B cell (primary cell): Measurements from ENCODE around the gene HAUS2. TPM values are rescaled to one million over a fixed set of nuclear protein-coding genes. Genes with fewer than 3 reads are reported as not detected.

Experiments
- ATAC-seq: fragments of 200-7000 bp; cut with Tn5 transposase; one replicate; pipeline ENCODE4 v1.10.0; 2021; ENCODE audit warnings: low read depth, mild to moderate bottlenecking, moderate number of reproducible peaks, moderate library complexity
- CTCF ChIA-PET: fragments of 350-600 bp; sonication (Branson Sonifier 250); formaldehyde crosslinking; loops from one replicate; lab custom pipeline; 2021; ENCODE audit warnings: antibody characterized with exemption, inconsistent platforms; lab: Charles Lee
- POLR2A ChIA-PET: fragments of 350-600 bp; sonication (Branson Sonifier 250); formaldehyde crosslinking; loops from one replicate; lab custom pipeline; 2021; ENCODE audit warnings: antibody characterized with exemption; lab: Charles Lee
- DNase-seq: peaks from one replicate; pipeline ENCODE4 v3.0.0; 2013
- H2AFZ ChIP-seq: 2 replicates; pipeline ENCODE4 v1.6.1; 2012; ENCODE audit warnings: mild to moderate bottlenecking, low read depth, low read length; ENCODE audit not compliant: insufficient read depth, poor library complexity, severe bottlenecking
- H3K27ac ChIP-seq, 2 donors: 1 replicate in 1 of 2; 2 replicates in 1 of 2; pipeline ENCODE4 v1.5.1; 2012 to 2013; ENCODE audit warnings: low read length in 2 of 2, mild to moderate bottlenecking in 2 of 2, moderate library complexity in 1 of 2
- H3K27me3 ChIP-seq, 4 experiments: fragments of 200-600 bp in 1 of 4; sonication (generic) in 1 of 4; replicated peaks in 1 of 4; 1 replicate in 2 of 4; 2 replicates in 2 of 4; pipeline versions ENCODE4 v1.6.1 to v1.7.0; 2013 to 2016; ENCODE audit warnings: low read length in 3 of 4, mild to moderate bottlenecking in 2 of 4, mixed read lengths in 1 of 4, moderate library complexity in 1 of 4; ENCODE audit not compliant: insufficient read depth in 4 of 4, control insufficient read depth in 3 of 4; ENCODE audit errors: control extremely low read depth in 1 of 4
- H3K36me3 ChIP-seq, 2 experiments: replicated peaks in 1 of 2; 1 replicate in 1 of 2; 2 replicates in 1 of 2; pipeline versions ENCODE4 v1.6.1 to v1.7.1; 2013; ENCODE audit warnings: low read length in 1 of 2; ENCODE audit not compliant: insufficient read depth in 2 of 2, control insufficient read depth in 1 of 2; ENCODE audit errors: control extremely low read depth in 1 of 2, extremely low read depth in 1 of 2
- H3K4me1 ChIP-seq, 2 donors: fragments of 200-600 bp in 1 of 2; sonication (generic) in 1 of 2; 1 replicate in 1 of 2; 2 replicates in 1 of 2; pipeline versions ENCODE4 v1.5.1 to v1.6.1; 2013 to 2017; ENCODE audit warnings: low read length in 2 of 2; ENCODE audit not compliant: control insufficient read depth in 2 of 2, insufficient read depth in 2 of 2
- H3K4me2 ChIP-seq: replicated peaks from 2 replicates; pipeline ENCODE3; 2012; ENCODE audit warnings: mild to moderate bottlenecking, low read depth, low read length; ENCODE audit not compliant: poor library complexity, severe bottlenecking
- H3K4me3 ChIP-seq, 5 experiments: fragments of 200-600 bp in 1 of 5; sonication (generic) in 1 of 5; 1 replicate in 3 of 5; 2 replicates in 2 of 5; pipeline versions ENCODE4 v1.5.1 to v1.7.0; 2011 to 2016; ENCODE audit warnings: low read length in 4 of 5, mild to moderate bottlenecking in 4 of 5, low read depth in 2 of 5, control low read depth in 1 of 5, moderate library complexity in 1 of 5; ENCODE audit not compliant: insufficient read depth in 1 of 5; ENCODE audit errors: control extremely low read depth in 1 of 5, extremely low read depth in 1 of 5
- H3K79me2 ChIP-seq: fragments of 200-600 bp; sonication (generic); one replicate; pipeline ENCODE4 v1.6.0; 2016; ENCODE audit warnings: low read length; ENCODE audit not compliant: control insufficient read depth, insufficient read depth
- H3K9ac ChIP-seq: fragments of 200-600 bp; sonication (generic); 2 replicates; pipeline ENCODE4 v1.6.1; 2017; ENCODE audit warnings: mild to moderate bottlenecking, low read length, moderate library complexity
- H3K9me3 ChIP-seq, 3 donors: one replicate each; pipeline versions ENCODE4 v1.6.1 to v1.7.1; 2013; ENCODE audit warnings: low read length in 2 of 3; ENCODE audit not compliant: control insufficient read depth in 2 of 3, insufficient read depth in 1 of 3; ENCODE audit errors: control extremely low read depth in 1 of 3
- H4K20me1 ChIP-seq: 2 replicates; pipeline ENCODE4 v1.6.0; 2012; ENCODE audit warnings: mild to moderate bottlenecking, low read length; ENCODE audit not compliant: insufficient read depth, control insufficient read depth, poor library complexity, severe bottlenecking
- H3K27ac Mint-ChIP-seq: one replicate; pipeline ENCODE4 v1.8.0; 2021; ENCODE audit warnings: mixed read lengths
- H3K27me3 Mint-ChIP-seq: one replicate; pipeline ENCODE4 v1.8.0; 2021; ENCODE audit warnings: mixed read lengths
- H3K4me1 Mint-ChIP-seq: one replicate; pipeline ENCODE4 v1.8.0; 2021; ENCODE audit warnings: mixed read lengths
- H3K4me3 Mint-ChIP-seq: one replicate; pipeline ENCODE4 v1.8.0; 2021; ENCODE audit warnings: mixed read lengths
- H3K9me3 Mint-ChIP-seq: one replicate; pipeline ENCODE4 v1.8.0; 2022; ENCODE audit warnings: mixed read lengths; ENCODE audit not compliant: insufficient read depth
- CTCF ChIP-seq: fragments of 200-600 bp; IDR thresholded peaks from one replicate; pipeline ENCODE4 v1.8.0; 2022; ENCODE audit warnings: antibody characterized with exemption, mild to moderate bottlenecking
- EZH2 ChIP-seq: IDR thresholded peaks from 2 replicates; pipeline ENCODE4 v1.6.1; 2012; ENCODE audit warnings: borderline replicate concordance, low read depth, mild to moderate bottlenecking, moderate library complexity, low read length; ENCODE audit not compliant: insufficient read depth, poor library complexity, severe bottlenecking
- WGBS: methylation state at CpG from one replicate; pipeline ENCODE4 v1.1.5; 2013; ENCODE audit warnings: missing lambda C conversion rate; ENCODE audit not compliant: insufficient coverage; 5-methylcytosine and 5-hydroxymethylcytosine counted together
- intact Hi-C: fragments of 100-400 bp; cut with micrococcal nuclease; formaldehyde crosslinking; loops from one replicate; pipeline ENCODE4 v1.10.0; 2022
- polyA plus RNA-seq: library from polyadenylated mRNA; depleted of rRNA; stranded (reverse); fragments of >200 nt; gene quantifications from 2 replicates; pipeline ENCODE4 v1.2.3, GENCODE V29; 2012
- total RNA-seq, 2 donors: library from RNA; stranded (reverse); fragments of 120-200 nt in 1 of 2; gene quantifications; 1 replicate in 1 of 2; 2 replicates in 1 of 2; pipeline versions ENCODE4 v1.2.3 to v1.2.4, GENCODE V29; 2013 to 2022

The HAUS2 gene
- total and polyA plus RNA-seq, 2 donors (not counting 1 experiment from before 2014, with no cell fraction given) = 16.5 to 18.3 TPM

- no peaks in the 10 kb centered on the region for H3K27me3 ChIP-seq
- CTCF ChIA-PET = interaction anchor here (0.8 to 1.5 kb wide), 2 partner anchors 8 kb away, joined by 3 to 8 read pairs; no protein-coding TSS in a partner anchor
- no peak overlapping the region for H3K4me3 ChIP-seq
- 40% methylated on average over 1 of the region's 4 CpGs for WGBS
- TF ChIP-seq EZH2 (no peak), CTCF (no peak)
- intact Hi-C loops = no loop called here
- peaks cover 0 to 3% of the 10 kb centered on the region in 2 experiments for H3K36me3 ChIP-seq
- POLR2A ChIA-PET = no interaction called here
- Mint-ChIP-seq H3K27me3 (no peaks in the 10 kb centered on the region), H3K4me3 (no peak overlapping the region), H3K27ac (no peak overlapping the region), H3K4me1 (peaks cover 17% of the 10 kb centered on the region), H3K9me3 (no peaks in the 10 kb centered on the region)
- DNase-seq (no peak), ATAC-seq (no peak)
- H3K27ac ChIP-seq = no peak overlapping the region
- H3K9me3 ChIP-seq = no peaks in the 10 kb centered on the region
- H3K79me2 ChIP-seq = peaks cover 5% of the 10 kb centered on the region
- H3K4me1 ChIP-seq = peaks cover 9 to 11% of the 10 kb centered on the region in 2 donors
- no peaks in the 10 kb centered on the region for H4K20me1 ChIP-seq
- H3K9ac ChIP-seq = no peak overlapping the region
- H3K4me2 ChIP-seq = no peak overlapping the region
- no peak overlapping the region for H2AFZ ChIP-seq
These were observed 35.6 kb downstream of the HAUS2 start for GRCh38 chr15:42584031-42584765.

- WGBS = 100% methylated on average over 2 of the region's 5 CpGs
- CTCF ChIA-PET = interaction anchor here (0.6 to 2.6 kb wide), 2 partner anchors 7 to 34 kb away, joined by 3 to 8 read pairs; no protein-coding TSS in a partner anchor
These were observed 42.1 kb downstream of the HAUS2 start for GRCh38 chr15:42590619-42591237.

More at GRCh38 chr15:42590619-42591237, 42.1 kb downstream of the HAUS2 start:
- no peak for DNase-seq
- Mint-ChIP-seq H3K27me3 (no peaks in the 10 kb centered on the region), H3K4me1 (no peaks in the 10 kb centered on the region), H3K4me3 (no peak overlapping the region), H3K9me3 (no peaks in the 10 kb centered on the region), H3K27ac (no peak overlapping the region)
- no peak overlapping the region for H3K9ac ChIP-seq
- POLR2A ChIA-PET = no interaction called here
- no peak overlapping the region for H3K27ac ChIP-seq
- no peaks in the 10 kb centered on the region for H4K20me1 ChIP-seq
- no peak overlapping the region for H2AFZ ChIP-seq
- no peaks in the 10 kb centered on the region for H3K27me3 ChIP-seq
- peaks cover 0 to 5% of the 10 kb centered on the region in 2 experiments for H3K36me3 ChIP-seq
- no peaks in the 10 kb centered on the region for H3K9me3 ChIP-seq
- no peak for TF ChIP-seq EZH2
- no peak for TF ChIP-seq CTCF
- no peak for ATAC-seq
- intact Hi-C loops = no loop called here
- H3K4me3 ChIP-seq = no peak overlapping the region
- no peaks in the 10 kb centered on the region for H3K79me2 ChIP-seq
- no peaks in the 10 kb centered on the region for H3K4me1 ChIP-seq
- H3K4me2 ChIP-seq = no peak overlapping the region
